HG02588 (cell line): Measurements from ENCODE around the gene RAPGEF1.

Experiments
- ATAC-seq: cut with Tn5 transposase; IDR thresholded peaks from one replicate; pipeline ENCODE4 v1.9.1; 2021; ENCODE audit warnings: mild to moderate bottlenecking, moderate library complexity; ENCODE audit not compliant: unreplicated experiment

RAPGEF1 gene

DNA sequence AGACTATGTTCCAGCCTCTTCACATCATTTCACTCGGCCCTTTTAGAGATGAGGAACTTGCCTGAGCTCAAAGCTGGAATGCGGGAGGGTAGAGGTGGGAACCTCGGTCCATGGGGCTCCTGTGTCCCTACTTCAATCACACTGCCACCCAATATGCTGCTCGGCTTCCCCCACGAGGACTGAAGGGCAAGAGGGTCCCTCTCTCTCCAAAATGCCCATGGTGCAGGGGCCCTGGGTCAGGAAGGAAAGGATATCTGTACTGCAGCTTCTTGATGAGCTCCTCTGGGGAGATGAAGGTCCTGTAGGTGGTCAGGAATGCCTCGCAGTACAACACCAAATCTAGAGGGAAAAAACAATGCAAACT is 148.0 kb downstream of the RAPGEF1 start:
- no peak for ATAC-seq

DNA sequence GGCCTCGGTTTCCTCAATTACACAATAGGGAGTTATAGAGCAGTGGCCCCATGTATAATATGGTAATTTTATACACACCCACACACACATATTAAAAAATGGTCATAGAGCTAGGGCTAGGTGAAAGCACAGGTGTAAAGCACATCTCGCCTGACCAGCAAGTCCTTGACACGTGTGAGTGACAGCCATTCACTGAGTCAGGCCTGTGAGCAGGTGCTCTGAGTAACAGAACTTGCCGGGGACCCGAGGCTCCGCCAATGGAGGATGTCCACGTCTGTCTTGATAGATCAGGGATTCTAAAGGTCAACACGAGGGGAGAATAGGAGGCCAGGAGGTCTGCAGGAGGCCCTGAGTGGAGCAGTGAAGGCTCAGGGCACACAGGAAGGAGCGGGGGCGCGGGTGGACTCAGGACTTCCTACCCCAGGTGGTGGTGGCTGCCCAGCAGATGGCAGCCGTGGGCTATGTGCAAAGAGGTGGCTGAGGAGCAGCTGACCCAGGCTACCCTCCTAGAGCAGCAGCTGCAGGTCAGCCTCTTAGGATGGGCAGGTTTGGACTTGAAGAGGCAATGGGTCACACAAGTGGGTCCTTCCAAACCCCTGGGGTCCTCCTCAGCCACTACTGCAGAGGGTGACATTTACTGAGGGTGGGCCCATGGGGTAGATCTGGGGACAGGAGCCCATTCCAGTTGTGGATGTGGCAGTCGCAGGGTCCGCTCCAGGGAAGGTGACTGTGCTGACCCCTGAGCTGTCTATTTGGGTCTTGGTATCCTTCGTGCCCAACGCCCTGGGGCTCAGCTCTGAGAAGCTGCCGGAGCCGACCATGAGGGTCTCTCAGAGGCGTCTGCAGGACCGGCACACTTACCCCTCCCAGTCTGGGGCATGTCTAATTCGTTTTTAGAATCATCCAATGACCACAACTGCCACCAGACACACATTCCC is 148.7 kb downstream of the RAPGEF1 start:
- peak; percentile 44 for ATAC-seq

DNA sequence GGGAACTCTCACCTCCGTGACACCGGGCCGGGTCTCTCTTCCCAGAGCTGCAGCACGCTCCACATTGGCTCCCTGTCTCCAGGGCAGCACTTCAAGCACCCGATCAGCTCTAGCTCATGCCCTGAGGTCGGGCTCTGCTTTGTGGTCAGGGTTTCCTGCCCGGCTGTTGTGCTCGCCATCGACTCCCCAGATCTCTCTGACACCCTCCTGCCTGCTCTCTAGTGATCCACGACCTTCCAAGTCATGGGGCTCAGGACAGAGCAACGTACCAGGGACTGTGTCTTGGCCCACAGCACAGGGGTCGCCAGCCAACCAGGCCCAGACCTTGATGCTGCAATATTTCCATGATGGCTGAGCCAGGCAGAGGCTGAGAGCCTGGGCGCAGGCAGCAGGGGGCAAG is 149.4 kb downstream of the RAPGEF1 start:
- ATAC-seq = no peak

DNA sequence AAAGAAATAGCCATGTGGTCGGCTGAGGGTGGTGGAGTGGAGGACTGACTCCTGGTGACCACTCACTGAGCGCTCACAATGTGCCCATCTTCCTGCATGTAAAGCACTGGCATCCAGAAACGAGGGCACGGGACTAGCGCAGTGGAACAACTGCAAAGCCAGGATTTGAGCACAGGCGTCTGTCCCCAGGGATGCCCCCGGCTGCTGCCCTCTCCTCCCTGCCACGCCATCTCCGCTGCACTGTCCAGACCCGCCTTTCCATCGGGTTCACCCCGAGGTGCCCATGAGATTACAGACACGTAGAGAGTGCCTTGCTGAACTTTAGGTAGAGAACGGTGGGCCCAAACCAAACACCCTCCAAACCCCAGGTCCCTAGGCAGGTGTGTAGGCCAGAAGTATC is 149.9 kb downstream of the RAPGEF1 start:
- no peak for ATAC-seq

DNA sequence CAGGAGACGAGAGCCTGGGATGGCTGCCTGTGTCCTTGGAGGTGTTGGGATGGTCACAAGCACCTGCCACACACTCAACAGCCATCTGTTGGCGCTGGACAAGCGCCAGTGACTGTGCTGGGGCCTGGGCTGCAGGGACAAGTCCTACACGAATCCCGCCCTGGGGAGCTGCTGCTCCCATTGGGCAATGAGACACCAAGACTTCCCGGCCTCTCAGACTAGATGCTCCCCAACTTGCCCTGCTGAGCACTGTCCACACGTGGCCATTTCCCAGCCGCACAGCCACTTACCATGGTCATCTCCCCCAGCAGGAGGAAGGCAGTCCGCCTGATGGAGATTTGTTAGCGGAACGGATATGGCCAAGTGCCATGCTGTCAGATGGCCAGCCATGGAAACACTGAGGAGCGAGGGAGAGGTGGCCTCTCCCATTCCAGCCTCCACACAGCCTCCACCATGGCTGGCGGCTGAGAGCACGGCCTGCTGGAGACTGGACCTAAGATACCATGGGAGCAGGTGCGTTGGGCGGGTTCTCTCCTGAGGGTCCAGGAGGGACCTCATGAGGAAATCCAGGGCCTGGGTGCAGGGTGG is 150.7 kb downstream of the RAPGEF1 start:
- no peak for ATAC-seq

DNA sequence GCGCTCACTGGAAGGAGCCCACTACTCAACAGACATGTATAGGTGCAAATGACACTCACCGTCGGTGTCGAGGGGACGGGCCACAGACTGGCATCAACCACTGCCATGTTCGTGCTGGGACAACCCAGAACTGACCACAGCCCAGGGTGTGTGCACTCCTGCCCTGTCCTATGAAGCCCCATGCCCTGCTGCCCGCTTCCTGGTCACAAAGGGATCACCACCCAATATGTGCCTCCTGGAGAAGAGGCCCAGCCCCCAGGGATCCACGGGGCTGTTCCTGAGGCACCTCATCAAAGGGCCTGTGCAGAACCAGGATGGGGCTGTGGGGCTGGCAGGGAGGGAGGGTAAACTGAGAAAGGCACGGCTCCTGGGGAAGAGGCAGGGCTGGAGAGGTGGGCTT is 151.5 kb downstream of the RAPGEF1 start:
- ATAC-seq = no peak

DNA sequence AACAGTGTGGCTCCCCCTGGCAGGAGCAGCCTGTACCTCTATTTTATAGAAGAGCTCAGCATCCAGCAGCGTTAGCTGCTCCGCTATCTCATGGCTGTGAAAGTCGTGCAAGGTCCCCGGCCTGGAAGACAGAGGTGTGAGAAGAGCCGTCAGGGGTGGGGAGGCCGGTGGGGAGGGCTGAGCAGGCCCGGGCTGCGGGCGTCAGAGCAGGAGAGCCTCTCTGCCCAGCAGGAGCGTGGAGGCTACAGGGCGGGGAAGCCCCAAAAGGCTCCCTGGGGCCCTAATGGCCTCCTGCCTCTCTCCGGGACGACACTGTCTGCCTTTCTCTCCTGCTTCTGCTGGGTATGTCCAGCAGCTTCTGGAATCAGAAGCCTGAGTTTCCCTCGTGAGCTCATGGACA is 152.0 kb downstream of the RAPGEF1 start:
- no peak for ATAC-seq

DNA sequence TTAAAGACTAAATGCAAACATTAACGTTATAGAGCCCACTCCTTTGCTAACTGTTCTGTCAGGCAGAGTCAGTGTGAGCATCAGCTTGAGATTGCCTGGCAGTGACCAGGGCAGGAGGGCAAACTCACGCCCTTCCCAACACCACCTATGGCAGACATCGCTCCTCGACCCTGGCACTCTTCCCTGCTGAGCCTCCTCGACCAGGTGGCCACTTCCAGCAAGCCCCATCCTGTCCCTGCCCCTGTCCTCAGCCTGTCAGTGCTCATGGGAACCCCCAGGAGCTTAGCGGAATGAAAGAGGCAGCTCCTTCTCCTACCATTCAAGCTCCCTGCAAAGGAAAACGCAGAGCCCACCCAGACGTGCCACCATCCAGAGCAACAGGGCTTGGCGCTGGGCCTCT is 152.5 kb downstream of the RAPGEF1 start:
- ATAC-seq = no peak

DNA sequence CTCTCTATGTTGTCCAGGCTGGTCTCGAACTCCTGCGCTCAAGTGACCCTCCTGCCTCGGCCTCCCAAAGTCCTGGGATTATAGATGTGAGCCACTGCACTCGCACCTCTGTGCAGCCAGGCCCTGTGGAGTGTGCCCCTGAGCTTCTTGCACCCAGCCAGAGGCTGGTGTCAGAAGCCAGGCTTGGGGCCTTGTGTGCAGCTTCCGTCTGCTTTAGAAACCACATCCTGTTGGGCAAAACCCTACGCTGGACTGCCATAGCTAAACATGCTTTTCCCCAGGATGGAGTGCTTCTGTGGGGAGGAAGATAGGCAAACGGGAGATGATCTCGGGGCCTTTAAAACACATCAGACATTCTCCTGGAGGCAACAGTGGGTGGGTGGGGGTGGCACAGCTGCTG is 154.5 kb downstream of the RAPGEF1 start:
- no peak for ATAC-seq

DNA sequence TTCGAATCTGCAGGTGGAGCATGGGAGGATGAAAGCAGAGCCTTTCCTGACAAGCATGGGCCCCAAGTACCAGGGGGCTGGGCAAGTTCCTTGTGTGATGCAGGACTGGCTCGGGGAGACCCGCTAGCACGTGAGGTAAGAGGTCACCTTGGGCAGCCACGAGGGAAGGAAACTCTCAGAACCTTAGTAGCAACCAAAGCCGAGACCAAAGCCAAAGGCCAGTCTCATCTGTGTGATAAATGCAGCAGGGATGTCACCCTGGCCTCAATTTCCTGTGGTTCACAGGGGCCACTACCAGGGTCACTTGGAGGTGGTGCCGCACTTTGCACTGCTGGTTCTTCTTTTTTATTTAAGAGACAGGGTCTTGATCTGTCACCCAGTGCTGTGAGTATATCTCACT is 155.0 kb downstream of the RAPGEF1 start:
- no peak for ATAC-seq

DNA sequence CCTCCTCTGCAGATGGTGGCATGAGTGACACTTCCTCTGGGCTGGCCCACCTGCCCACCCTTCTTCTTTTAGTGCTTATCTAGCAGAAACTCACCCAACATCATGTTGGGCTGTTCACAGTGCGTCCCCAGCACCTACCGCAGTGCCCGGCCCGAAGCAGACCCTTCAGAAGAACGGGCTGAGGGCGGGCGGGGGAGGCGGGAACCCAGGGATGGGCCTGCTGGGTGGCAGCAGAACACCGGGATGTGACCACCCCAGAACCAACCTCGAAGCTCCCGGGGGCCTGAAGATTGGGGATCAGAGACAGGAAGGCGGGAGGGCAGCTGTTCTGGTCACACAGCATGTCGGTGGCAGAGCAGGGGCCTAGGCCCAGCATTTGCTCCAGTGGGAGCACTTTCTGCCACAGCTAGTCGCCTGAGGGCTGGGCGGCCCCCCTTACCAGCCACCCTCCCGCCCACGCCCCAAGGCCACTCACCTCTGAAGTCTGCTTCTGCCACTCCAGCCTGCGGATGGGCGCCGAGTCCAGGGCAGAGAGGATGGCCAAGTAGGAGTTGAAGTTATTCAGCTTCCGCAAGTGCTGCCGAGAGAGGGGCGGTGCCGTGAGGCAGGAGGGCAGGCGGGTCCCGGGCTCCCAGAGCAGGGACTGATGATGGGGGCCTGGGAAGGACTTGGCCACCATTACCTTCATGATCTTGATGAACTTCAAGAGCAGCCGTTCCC is 155.9 kb downstream of the RAPGEF1 start:
- ATAC-seq = no peak

DNA sequence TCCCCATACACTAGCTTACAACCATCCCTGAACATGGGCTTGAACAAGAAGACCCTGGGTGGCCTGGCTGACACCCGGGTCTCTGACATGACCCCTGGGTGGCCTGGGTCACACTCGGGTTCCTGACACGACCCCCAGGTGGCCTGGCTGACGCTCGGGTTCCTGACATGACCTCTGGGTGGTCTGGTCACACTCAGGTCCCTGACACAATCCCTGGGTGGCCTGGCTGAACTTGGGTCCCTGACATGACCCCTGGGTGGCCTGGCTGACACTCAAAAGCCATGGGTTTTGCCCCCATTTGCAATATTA is 156.6 kb downstream of the RAPGEF1 start:
- ATAC-seq = no peak

DNA sequence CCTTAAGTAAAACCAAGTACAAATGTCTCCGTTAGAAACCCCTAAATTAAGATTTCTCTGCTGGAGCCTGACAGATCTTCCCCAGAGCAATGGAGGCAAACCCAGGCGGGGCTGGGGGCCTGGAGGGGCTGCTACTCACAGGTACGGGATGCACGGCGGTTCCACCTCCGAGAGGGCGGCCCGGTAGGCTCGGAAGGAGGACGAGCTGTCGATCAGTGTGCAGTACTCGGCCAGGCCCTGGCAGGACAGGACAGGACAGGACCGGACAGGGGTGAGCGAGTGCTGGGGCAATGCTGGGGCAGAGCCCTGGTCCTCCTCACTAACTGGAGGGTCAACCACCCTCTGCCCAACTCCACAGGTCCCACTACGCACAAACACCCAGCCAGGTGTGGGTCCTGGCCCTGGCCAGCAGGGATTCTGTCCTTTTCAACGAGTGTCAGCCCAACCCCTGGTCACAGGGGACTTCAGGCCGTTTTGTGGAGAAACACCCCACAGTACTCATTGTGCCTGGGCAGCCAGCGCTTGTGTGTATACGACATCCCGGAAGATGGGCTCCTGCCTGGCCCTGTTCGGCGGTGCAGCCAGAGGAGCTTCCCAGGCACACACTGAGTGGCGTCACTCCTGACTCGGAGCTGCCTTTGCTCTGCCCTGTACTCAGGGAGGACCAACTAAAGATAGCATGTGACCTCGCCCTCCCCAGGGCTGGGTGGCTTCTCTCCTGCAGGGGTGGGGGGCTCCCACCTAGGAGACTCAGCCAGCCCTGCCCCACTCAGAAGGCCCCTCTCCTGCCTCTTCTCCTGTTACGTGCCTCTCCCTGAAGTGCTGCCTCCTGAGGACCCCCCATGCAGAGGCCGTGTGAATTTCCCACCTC is 157.2 kb downstream of the RAPGEF1 start:
- ATAC-seq = no peak

DNA sequence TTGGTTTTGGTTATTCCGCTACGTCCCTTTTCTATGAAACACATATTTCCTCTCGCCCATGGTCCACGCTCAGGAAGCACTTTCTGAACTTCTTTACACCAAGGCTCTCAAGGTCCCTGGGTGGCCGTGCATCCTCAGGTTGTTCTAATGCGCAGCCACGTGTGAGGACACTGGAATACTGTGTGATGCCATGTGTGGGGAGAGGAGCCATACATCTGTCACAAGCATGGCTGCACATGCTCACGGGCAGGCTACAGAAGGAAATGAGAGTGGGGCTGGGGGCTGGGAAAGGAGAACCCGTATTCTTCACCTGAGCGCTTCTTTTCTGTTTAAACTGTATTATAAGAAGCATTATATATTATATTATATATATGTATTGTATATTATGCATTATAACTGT is 157.8 kb downstream of the RAPGEF1 start:
- no peak for ATAC-seq

DNA sequence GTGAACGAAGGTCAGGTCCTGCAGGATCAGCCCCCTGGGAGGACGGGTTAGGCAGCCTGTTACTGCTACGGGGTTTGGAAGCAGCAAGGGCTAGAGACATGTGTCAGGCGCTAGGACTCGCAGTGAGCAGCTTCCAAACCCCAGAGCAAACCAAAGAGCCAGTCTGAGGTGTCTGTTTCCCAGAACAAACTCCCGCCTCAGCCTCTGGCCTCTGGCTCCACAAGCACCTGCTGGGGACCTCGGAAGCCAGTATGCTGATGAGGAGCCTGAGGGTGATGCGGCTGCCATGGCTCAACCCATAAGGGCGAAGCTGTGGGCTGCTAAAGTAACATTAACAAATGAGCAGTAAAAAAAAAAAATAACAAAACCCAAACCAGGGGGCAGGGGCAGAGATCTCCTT is 159.5 kb downstream of the RAPGEF1 start:
- no peak for ATAC-seq

DNA sequence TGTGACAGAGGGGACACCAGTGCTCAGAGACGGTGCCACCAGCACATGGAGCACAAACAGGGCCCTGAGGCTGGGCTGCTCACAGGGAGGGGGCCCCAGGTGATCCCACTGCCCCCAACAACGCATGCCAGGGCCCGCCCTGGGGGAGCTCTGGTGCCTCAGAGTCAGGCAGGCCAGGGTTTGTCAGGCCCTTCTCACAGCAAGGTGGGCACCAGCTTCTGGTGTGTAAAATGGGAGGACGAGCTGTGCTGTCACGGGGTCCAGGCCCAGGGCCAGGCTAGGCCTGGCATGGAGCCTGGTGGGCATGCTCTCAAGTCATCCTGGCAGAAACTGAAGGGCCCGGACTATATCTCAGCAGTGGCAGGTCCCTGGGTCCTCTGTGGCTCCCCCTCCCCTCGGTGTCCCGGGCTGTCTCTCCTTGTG is 160.1 kb downstream of the RAPGEF1 start:
- ATAC-seq = no peak

DNA sequence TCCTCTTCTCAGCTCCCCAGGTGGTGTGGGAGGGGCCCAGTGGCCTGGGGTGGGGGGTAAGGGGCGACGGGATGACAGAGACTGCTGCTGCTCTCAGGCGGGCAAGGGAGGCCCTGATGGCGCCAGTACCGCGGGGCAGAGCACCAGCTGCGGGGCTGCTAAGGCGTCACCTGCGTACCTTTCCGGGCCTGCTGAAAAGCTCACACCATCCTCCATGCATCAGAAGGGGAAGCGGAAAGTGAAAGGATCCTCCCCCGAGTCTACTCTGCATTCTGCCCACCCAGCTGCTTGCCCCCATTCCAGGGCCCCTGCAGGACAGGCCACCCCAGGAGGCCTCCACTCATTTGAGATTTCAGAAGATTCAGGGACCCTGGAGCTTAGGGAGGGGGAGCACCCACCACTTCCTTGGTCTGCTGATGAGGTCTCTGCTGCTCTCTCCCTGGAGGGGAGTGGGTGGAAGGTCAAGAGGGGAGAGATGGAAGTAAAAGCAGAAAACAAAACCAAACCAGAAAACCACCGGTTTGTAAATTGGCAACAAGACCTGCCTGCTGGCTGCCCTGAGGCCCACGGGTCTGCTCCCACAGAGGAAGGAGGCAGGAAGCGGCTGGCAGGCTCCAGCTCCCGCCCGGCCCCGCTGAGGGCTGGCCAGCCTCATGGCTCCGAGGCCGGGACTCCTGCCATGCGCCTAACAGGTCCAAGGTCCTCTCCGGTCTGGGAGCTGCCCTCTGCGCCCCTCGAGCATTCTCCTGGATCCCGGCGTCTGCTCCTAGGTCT is 161.0 kb downstream of the RAPGEF1 start:
- peak; percentile 50 for ATAC-seq

DNA sequence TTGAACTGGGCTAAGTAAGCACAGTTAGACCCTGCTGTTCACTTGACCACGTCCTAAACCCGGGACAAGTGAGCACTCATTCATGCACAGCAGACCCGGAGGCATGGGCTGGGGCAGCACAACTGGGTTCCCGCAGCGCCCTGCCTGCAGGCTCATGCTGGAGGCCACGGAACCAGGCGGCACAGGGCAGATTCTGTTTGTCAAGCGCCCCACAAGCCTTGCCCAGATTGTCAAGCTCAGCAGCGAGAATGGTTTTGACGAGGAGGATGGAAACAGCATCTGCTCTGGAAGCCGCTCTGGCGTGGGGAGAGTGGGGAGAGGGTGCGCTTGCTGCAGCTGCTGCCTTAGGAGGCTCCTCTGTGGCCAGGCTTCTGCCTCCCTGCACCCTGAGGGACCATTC is 161.9 kb downstream of the RAPGEF1 start:
- no peak for ATAC-seq

DNA sequence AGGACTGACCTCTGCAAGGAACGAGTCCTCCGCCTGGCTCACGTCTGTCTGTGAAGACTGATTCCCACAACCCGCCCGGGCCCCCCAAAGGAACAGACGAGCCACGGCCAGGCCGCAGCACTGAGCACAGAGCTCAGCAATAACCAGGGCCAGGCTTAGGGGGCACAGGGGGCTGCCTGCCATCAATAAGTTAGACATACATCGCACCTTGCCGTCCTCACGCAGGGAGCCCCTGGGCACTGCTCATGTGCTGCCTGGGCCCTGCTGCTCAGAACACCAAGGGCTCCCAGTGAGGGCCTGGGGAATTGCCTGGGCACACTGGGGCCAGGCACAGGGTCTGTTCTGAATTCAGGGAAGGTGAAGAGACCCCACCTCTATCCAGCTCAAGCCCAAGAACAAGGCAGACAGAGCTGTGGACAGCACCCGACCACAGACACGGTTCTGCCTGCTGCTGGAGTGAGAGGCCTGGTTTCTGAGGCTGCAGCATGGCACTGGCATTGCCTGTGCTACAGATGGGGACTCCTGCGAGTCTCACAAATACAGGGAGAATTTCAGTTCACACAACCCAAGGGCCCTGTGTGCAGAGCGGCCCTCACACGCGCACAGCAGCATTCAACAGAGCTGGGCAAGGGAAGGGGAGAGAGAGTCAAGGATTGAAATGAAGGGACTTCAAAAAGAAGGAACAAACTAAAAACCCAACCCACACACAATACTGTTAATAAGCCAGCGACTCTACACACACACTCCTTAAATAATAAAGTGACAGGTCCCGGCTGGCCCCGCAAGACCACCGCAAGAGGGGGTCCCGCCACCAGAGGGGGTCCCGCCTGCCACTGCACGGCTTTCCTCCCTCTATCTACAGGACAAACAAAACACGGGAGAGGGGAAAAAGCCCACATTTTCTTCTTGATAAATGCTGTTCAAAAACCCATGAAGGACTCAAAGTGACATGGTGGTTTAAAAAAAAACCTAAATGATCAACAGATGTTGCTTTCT is 162.6 kb downstream of the RAPGEF1 start:
- ATAC-seq = no peak
